ENCODE measurements around the gene RBKS.
"Not testable (repeated sequence)": the region's sequence is repeated elsewhere in the genome, so short reads cannot be mapped to it uniquely, and the experiment has no call there.

The RBKS gene

GRCh38 chr2:27870724-27871123 lies 19.5 kb downstream of the RBKS start:
- DNase-seq (ENCODE audit: low read depth) = no peak

GRCh38 chr2:27869763-27870162 lies 20.4 kb downstream of the RBKS start:
- no peak for DNase-seq (ENCODE audit: low read depth)

GRCh38 chr2:27866237-27866636 lies 23.9 kb downstream of the RBKS start:
- DNase-seq (ENCODE audit: low read depth) = no peak

GRCh38 chr2:27863955-27864354 lies 26.2 kb downstream of the RBKS start:
- not testable (repeated sequence) for DNase-seq (ENCODE audit: low read depth)

GRCh38 chr2:27863146-27863545 lies 27.0 kb downstream of the RBKS start:
- no peak for DNase-seq (ENCODE audit: low read depth)

- peak; percentile 53 for DNase-seq (ENCODE audit: low read depth)
Observed at GRCh38 chr2:27860111-27860510, 30.1 kb downstream of the RBKS start.

GRCh38 chr2:27857417-27858172 lies 32.6 kb downstream of the RBKS start:
- peak; percentile 54 for DNase-seq (ENCODE audit: low read depth)

- no peak for DNase-seq (ENCODE audit: low read depth)
Observed at GRCh38 chr2:27856956-27857355, 33.2 kb downstream of the RBKS start.

GRCh38 chr2:27856386-27856785 lies 33.8 kb downstream of the RBKS start:
- DNase-seq (ENCODE audit: low read depth) = no peak

- DNase-seq (ENCODE audit: low read depth) = peak; percentile 24
Observed at GRCh38 chr2:27855476-27855875, 34.7 kb downstream of the RBKS start.

GRCh38 chr2:27854229-27854862 lies 35.8 kb downstream of the RBKS start:
- DNase-seq (ENCODE audit: low read depth) = no peak

- no peak for DNase-seq (ENCODE audit: low read depth)
Observed at GRCh38 chr2:27852691-27853090, 37.5 kb downstream of the RBKS start.

GRCh38 chr2:27849558-27850205 lies 40.5 kb downstream of the RBKS start:
- no peak for DNase-seq (ENCODE audit: low read depth)

- no peak for DNase-seq (ENCODE audit: low read depth)
Observed at GRCh38 chr2:27847333-27847732, 42.9 kb downstream of the RBKS start.

GRCh38 chr2:27844821-27845255 lies 45.3 kb downstream of the RBKS start:
- no peak for DNase-seq (ENCODE audit: low read depth)

GRCh38 chr2:27843992-27844391 lies 46.2 kb downstream of the RBKS start:
- DNase-seq (ENCODE audit: low read depth) = no peak

GRCh38 chr2:27842894-27843293 lies 47.3 kb downstream of the RBKS start:
- no peak for DNase-seq (ENCODE audit: low read depth)

- DNase-seq (ENCODE audit: low read depth) = no peak
Observed at GRCh38 chr2:27839022-27839618, 51.1 kb downstream of the RBKS start.

- no peak for DNase-seq (ENCODE audit: low read depth)
Observed at GRCh38 chr2:27838502-27838901, 51.7 kb downstream of the RBKS start.

- no peak for DNase-seq (ENCODE audit: low read depth)
Observed at GRCh38 chr2:27833931-27834330, 56.3 kb downstream of the RBKS start.

GRCh38 chr2:27832396-27832795 lies 57.8 kb downstream of the RBKS start:
- DNase-seq (ENCODE audit: low read depth) = peak; percentile 57

GRCh38 chr2:27831279-27832050 lies 58.7 kb downstream of the RBKS start:
- DNase-seq (ENCODE audit: low read depth) = no peak

All from GM04504 (cell line).